GM12878 (cell line): ENCODE data around the gene TK2.

Experiments
- CREB1 ChIP-seq: IDR thresholded peaks from 2 replicates; pipeline ENCODE4 v1.6.1; 2012; ENCODE audit warnings: low read depth, mild to moderate bottlenecking, inconsistent platforms
- MTA3 ChIP-seq: IDR thresholded peaks from 2 replicates; pipeline ENCODE4 v1.6.1; 2012; ENCODE audit warnings: low read length, inconsistent platforms, borderline replicate concordance
- NR2F1 ChIP-seq: fragments of 450-650 bp; conservative IDR thresholded peaks from 2 replicates; pipeline ENCODE4 v1.6.1; 2017; ENCODE audit warnings: mild to moderate bottlenecking
- RAD21 ChIP-seq: IDR thresholded peaks from 2 replicates; pipeline ENCODE4 v1.6.1; 2011; ENCODE audit warnings: mild to moderate bottlenecking, low read depth, low read length, moderate library complexity; ENCODE audit not compliant: insufficient read depth

DNA sequence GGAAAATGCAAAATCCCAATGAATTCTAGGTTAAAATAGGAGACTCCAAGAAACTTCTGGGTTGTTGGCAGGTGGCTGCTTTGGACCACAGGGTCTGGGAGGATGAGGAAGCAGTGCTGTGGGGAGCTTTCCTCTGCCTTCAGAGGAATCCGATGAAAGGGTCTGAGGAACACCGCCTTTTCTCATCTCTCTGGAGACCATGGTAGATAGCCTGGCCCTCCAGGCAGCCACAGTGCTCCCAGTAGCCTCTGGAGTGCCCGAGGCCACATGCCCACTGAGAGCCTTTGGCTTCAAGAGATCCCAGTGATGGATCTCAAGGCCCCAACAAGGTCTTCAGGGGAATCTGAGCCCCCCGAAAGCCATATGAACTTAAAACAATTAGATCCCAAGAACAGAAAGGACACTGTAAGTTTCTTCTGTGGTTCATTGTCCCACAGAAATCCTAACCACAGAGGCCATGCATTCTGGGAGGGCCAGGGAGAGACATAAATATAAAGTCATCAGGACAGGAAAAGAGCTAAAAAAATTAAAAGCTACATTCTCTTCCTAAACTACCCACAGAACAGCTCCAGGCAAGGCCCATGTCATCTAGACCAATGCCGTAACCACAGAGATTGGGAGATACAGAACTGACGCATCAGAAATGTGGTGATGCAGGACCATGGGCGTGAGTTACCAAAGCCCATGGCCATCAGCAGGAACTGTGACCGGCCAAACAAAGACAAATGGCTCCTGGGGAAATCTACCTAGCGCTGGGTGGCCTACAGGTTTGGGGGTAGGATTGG is 24.3 kb downstream of the TK2 start:
- TF ChIP-seq MTA3 = no peak
- TF ChIP-seq RAD21 = no peak
- no peak for TF ChIP-seq NR2F1
- no peak for TF ChIP-seq CREB1
